Caco-2 (cell line): Measurements from ENCODE around the gene PKNOX1. TPM values are rescaled to one million over a fixed set of nuclear protein-coding genes. Genes with fewer than 3 reads are reported as not detected.

Source experiments
- BruUV-seq: library from RNA; stranded (reverse); fragments of 400-500 nt; replicated peaks from 2 replicates; lab custom pipeline; 2021; lab: Mats Ljungman, UMichigan
- CTCF ChIA-PET: fragments of 300-600 bp; sonication (Branson Sonifier 250); formaldehyde crosslinking; loops from one replicate; lab custom pipeline; 2022; ENCODE audit warnings: antibody characterized with exemption; lab: Charles Lee
- POLR2A ChIA-PET: fragments of 300-600 bp; sonication (Branson Sonifier 250); formaldehyde crosslinking; loops from one replicate; lab custom pipeline; 2022; ENCODE audit warnings: antibody characterized with exemption; lab: Charles Lee
- DNase-seq, 2 experiments: peaks; one replicate each; pipeline versions ENCODE4 v3.0.0 to v3.0.0-alpha.2; 2020 to 2022
- H3K27me3 ChIP-seq: replicated peaks from 2 replicates; pipeline ENCODE4 v1.6.0; 2011; ENCODE audit warnings: low read length; ENCODE audit not compliant: control insufficient read depth, insufficient read depth
- H3K36me3 ChIP-seq: 2 replicates; pipeline ENCODE4 v1.5.1; 2011; ENCODE audit warnings: low read length; ENCODE audit not compliant: control insufficient read depth, insufficient read depth
- H3K4me1 ChIP-seq: fragments of 250-450 bp; sonication (Bioruptor Pico); 2 replicates; pipeline ENCODE4 v1.5.1; 2020; ENCODE audit warnings: mild to moderate bottlenecking
- H3K4me3 ChIP-seq: 2 replicates; pipeline ENCODE4 v1.5.1; 2011; ENCODE audit warnings: low read depth, mild to moderate bottlenecking, control low read depth, low read length
- H3K9me3 ChIP-seq: fragments of 250-450 bp; sonication (Bioruptor Pico); 2 replicates; pipeline ENCODE4 v1.5.1; 2020; ENCODE audit warnings: mild to moderate bottlenecking, moderate library complexity
- H3K27ac Mint-ChIP-seq: one replicate; pipeline ENCODE4 v1.8.0; 2022; ENCODE audit warnings: mixed read lengths; ENCODE audit not compliant: unreplicated experiment
- H3K27me3 Mint-ChIP-seq: one replicate; pipeline ENCODE4 v1.8.0; 2022; ENCODE audit warnings: mixed read lengths; ENCODE audit not compliant: insufficient read depth, unreplicated experiment
- H3K36me3 Mint-ChIP-seq: one replicate; pipeline ENCODE4 v1.8.0; 2022; ENCODE audit warnings: mild to moderate bottlenecking, mixed read lengths; ENCODE audit not compliant: insufficient read depth, unreplicated experiment
- H3K4me1 Mint-ChIP-seq: one replicate; pipeline ENCODE4 v1.8.0; 2022; ENCODE audit warnings: low read depth, mixed read lengths; ENCODE audit not compliant: unreplicated experiment
- H3K4me3 Mint-ChIP-seq: one replicate; pipeline ENCODE4 v1.8.0; 2022; ENCODE audit warnings: mild to moderate bottlenecking, moderate library complexity, mixed read lengths; ENCODE audit not compliant: unreplicated experiment
- H3K9me3 Mint-ChIP-seq: one replicate; pipeline ENCODE4 v1.8.0; 2022; ENCODE audit warnings: mixed read lengths; ENCODE audit not compliant: unreplicated experiment
- intact Hi-C: fragments of 100-400 bp; cut with micrococcal nuclease; formaldehyde crosslinking; loops from one replicate; pipeline ENCODE4 v1.10.0; 2022; ENCODE audit not compliant: unreplicated experiment
- total RNA-seq: library from RNA; stranded (reverse); gene quantifications from 2 replicates; pipeline ENCODE4 v1.2.3, GENCODE V29; 2022
- TF ChIP-seq, protein P1 (sequence below), 2 experiments: fragments of 200-600 bp in 1 of 2; IDR thresholded peaks; 1 replicate in 1 of 2; 2 replicates in 1 of 2; pipeline versions ENCODE4 v1.5.1 to v1.8.0; 2011 to 2022; ENCODE audit warnings: antibody characterized with exemption in 1 of 2, control low read depth in 1 of 2, inconsistent platforms in 1 of 2, low read depth in 1 of 2, low read length in 1 of 2, mild to moderate bottlenecking in 1 of 2, moderate library complexity in 1 of 2; ENCODE audit not compliant: insufficient read depth in 1 of 2, severe bottlenecking in 1 of 2, unreplicated experiment in 1 of 2

Gene PKNOX1
- total RNA-seq, 1 experiment from 2014 or later: 10.7 TPM

DNA sequence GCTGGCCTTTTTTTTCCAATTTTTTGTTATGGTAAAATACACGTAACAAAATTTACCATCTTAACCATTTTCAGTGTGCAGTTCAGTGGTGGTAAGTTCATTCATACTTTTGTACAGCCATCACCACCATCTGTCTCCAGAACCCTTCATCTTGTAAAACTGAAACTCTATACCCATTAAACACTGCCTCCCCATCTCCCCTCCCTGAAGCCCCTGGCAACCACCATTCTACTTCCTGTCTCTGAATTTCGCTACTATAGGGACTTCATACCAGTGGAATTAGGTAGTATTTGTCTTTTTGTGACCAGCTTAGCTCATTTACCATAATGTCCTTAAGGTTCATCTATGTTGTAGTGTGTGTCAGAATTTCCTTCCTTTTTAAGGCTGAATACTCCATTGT lies 8.7 kb downstream of the PKNOX1 start:
- H3K4me3 ChIP-seq: no peak overlapping the region
- H3K27me3 Mint-ChIP-seq: no peaks in the 10 kb centered on the region
- peaks cover 33% of the 10 kb centered on the region for H3K36me3 Mint-ChIP-seq
- H3K27me3 ChIP-seq: no peaks in the 10 kb centered on the region
- TF ChIP-seq, protein P1, sequence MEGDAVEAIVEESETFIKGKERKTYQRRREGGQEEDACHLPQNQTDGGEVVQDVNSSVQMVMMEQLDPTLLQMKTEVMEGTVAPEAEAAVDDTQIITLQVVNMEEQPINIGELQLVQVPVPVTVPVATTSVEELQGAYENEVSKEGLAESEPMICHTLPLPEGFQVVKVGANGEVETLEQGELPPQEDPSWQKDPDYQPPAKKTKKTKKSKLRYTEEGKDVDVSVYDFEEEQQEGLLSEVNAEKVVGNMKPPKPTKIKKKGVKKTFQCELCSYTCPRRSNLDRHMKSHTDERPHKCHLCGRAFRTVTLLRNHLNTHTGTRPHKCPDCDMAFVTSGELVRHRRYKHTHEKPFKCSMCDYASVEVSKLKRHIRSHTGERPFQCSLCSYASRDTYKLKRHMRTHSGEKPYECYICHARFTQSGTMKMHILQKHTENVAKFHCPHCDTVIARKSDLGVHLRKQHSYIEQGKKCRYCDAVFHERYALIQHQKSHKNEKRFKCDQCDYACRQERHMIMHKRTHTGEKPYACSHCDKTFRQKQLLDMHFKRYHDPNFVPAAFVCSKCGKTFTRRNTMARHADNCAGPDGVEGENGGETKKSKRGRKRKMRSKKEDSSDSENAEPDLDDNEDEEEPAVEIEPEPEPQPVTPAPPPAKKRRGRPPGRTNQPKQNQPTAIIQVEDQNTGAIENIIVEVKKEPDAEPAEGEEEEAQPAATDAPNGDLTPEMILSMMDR (IDR thresholded peaks at IDR 0.05; ENCODE audit: insufficient read depth in 1 of 2, low read depth in 1 of 2, low read length in 1 of 2, severe bottlenecking in 1 of 2, unreplicated experiment in 1 of 2): no peak
- BruUV-seq: no TSS peak
- no peak for DNase-seq
- no peaks in the 10 kb centered on the region for H3K9me3 Mint-ChIP-seq
- ChIA-PET CTCF (no interaction called here), POLR2A (no interaction called here)
- H3K9me3 ChIP-seq: no peaks in the 10 kb centered on the region
- H3K4me1 Mint-ChIP-seq: peaks cover 18% of the 10 kb centered on the region
- intact Hi-C loops: no loop called here
- H3K36me3 ChIP-seq: no peaks in the 10 kb centered on the region
- H3K27ac Mint-ChIP-seq: no peak overlapping the region
- H3K4me3 Mint-ChIP-seq: no peak overlapping the region
- no peaks in the 10 kb centered on the region for H3K4me1 ChIP-seq

DNA sequence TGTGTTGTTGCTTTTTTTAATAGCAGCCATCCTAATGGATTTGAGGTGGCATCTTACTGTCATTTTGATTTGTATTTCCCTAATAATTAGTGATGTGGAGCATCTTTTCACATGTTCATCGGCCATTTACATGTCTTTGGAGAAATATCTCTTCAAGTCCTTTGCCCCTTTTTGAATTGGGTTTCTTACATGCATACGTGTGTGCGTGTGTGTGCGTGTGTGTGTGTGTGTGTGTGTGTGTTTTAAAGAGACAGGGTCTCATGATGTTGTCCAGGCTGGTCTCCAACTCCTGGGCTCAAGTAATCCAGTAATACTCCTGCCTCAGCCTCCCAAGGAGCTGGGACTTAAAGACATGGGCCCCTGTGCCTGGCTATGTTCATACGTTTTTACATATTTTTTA lies 9.5 kb downstream of the PKNOX1 start:
- H3K9me3 Mint-ChIP-seq: no peaks in the 10 kb centered on the region
- Histone ChIP-seq H3K9me3 (no peaks in the 10 kb centered on the region), H3K4me1 (no peaks in the 10 kb centered on the region), H3K27me3 (no peaks in the 10 kb centered on the region), H3K36me3 (no peaks in the 10 kb centered on the region), H3K4me3 (no peak overlapping the region)
- no peak overlapping the region for H3K27ac Mint-ChIP-seq
- CTCF ChIA-PET: no interaction called here
- no peak for DNase-seq
- TF ChIP-seq, protein P1 (IDR thresholded peaks at IDR 0.05; ENCODE audit: insufficient read depth in 1 of 2, low read depth in 1 of 2, low read length in 1 of 2, severe bottlenecking in 1 of 2, unreplicated experiment in 1 of 2): no peak
- H3K4me3 Mint-ChIP-seq: no peak overlapping the region
- H3K36me3 Mint-ChIP-seq: peaks cover 28% of the 10 kb centered on the region
- peaks cover 18% of the 10 kb centered on the region for H3K4me1 Mint-ChIP-seq
- BruUV-seq: no TSS peak
- intact Hi-C loops: no loop called here
- no peaks in the 10 kb centered on the region for H3K27me3 Mint-ChIP-seq
- POLR2A ChIA-PET: no interaction called here

DNA sequence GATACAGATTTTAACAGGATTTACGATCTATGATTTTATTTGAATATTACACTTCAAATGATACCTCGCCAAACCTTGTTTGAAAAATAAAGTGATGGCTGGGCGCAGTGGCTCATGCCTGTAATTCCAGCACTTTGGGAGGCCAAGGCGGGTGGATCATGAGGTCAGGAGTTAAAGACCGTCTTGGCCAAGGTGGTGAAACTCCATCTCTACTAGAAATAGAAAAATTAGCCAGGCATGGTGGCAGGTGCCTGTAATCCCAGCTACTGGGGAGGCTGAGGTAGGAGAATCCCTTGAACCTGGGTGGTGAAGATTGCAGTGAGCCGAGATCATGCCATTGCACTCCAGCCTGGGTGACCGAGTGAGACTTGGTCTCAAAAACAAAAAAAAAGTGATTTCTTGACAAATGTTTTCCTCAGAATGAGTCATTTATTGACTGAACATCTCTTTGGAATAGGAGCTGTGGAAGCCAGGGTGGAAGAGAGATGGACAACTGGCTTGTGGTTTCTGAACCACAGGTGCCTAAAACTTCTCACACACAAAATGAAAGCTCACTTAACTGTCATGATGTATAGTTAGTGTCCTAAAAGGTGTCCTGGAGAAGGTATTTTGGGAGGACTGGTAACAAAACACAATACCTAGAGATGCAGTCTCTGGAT lies 11.9 kb downstream of the PKNOX1 start:
- CTCF ChIA-PET: no interaction called here
- Histone ChIP-seq H3K4me1 (no peaks in the 10 kb centered on the region), H3K36me3 (no peaks in the 10 kb centered on the region), H3K27me3 (no peaks in the 10 kb centered on the region), H3K9me3 (no peaks in the 10 kb centered on the region), H3K4me3 (no peak overlapping the region)
- no peak overlapping the region for H3K27ac Mint-ChIP-seq
- no peaks in the 10 kb centered on the region for H3K9me3 Mint-ChIP-seq
- H3K4me3 Mint-ChIP-seq: no peak overlapping the region
- TF ChIP-seq, protein P1 (IDR thresholded peaks at IDR 0.05; ENCODE audit: insufficient read depth in 1 of 2, low read depth in 1 of 2, low read length in 1 of 2, severe bottlenecking in 1 of 2, unreplicated experiment in 1 of 2): no peak
- H3K4me1 Mint-ChIP-seq: peaks cover 6% of the 10 kb centered on the region
- no peaks in the 10 kb centered on the region for H3K27me3 Mint-ChIP-seq
- peaks cover 23% of the 10 kb centered on the region for H3K36me3 Mint-ChIP-seq
- DNase-seq: no peak
- POLR2A ChIA-PET: interaction anchor here (0.5 to 0.6 kb wide), 3 partner anchors 10 to 944 kb away, joined by 3 to 4 read pairs (median 3); no protein-coding TSS in a partner anchor
- intact Hi-C loops: no loop called here
- no TSS peak for BruUV-seq
